IMR-90 (cell line): ENCODE measurements around the gene PSMB2. TPM values are rescaled to one million over a fixed set of nuclear protein-coding genes. Genes with fewer than 3 reads are reported as not detected.

Source experiments
- ATAC-seq: fragments of 200-7000 bp; cut with Tn5 transposase; 2 replicates; pipeline ENCODE4 v1.9.1; 2020; ENCODE audit warnings: low read depth, mild to moderate bottlenecking, moderate library complexity
- BruUV-seq: library from RNA; stranded (reverse); fragments of 400-500 nt; replicated peaks from 2 replicates; lab custom pipeline; 2021; lab: Mats Ljungman, UMichigan
- CTCF ChIA-PET: fragments of 300-600 bp; formaldehyde crosslinking; extraction: SDS; loops from one replicate; lab custom pipeline; 2021; ENCODE audit warnings: antibody characterized with exemption; lab: Yijun Ruan, JAX
- POLR2A ChIA-PET: fragments of 300-600 bp; sonication (Branson Sonifier 250); formaldehyde crosslinking; loops from one replicate; lab custom pipeline; 2022; ENCODE audit warnings: antibody characterized with exemption; ENCODE audit not compliant: unreplicated experiment; lab: Charles Lee
- DNase-seq: peaks from one replicate; pipeline ENCODE4 v3.0.0; 2013
- H2AFZ ChIP-seq: replicated peaks from 2 replicates; pipeline ENCODE3; 2013; ENCODE audit warnings: low read length, mild to moderate bottlenecking; ENCODE audit not compliant: poor library complexity
- H2AK5ac ChIP-seq: 2 replicates; pipeline ENCODE4 v1.6.1; 2013; ENCODE audit warnings: low read depth, low read length, inconsistent platforms
- H2AK9ac ChIP-seq: replicated peaks from 2 replicates; pipeline ENCODE3; 2013; ENCODE audit warnings: mild to moderate bottlenecking, low read depth, low read length, moderate library complexity; ENCODE audit not compliant: poor library complexity
- H2BK120ac ChIP-seq: 2 replicates; pipeline ENCODE4 v1.6.1; 2013; ENCODE audit warnings: low read depth, low read length, inconsistent platforms
- H2BK15ac ChIP-seq: 3 replicates; pipeline ENCODE4 v1.6.1; 2013; ENCODE audit warnings: low read depth, low read length, inconsistent platforms
- H2BK20ac ChIP-seq: 2 replicates; pipeline ENCODE4 v1.6.1; 2013; ENCODE audit warnings: low read depth, mild to moderate bottlenecking, inconsistent platforms, low read length, moderate library complexity
- H2BK5ac ChIP-seq: 2 replicates; pipeline ENCODE4 v1.6.1; 2013; ENCODE audit warnings: mild to moderate bottlenecking, low read depth, low read length, inconsistent platforms; ENCODE audit not compliant: poor library complexity, severe bottlenecking
- H3K14ac ChIP-seq: replicated peaks from 2 replicates; pipeline ENCODE4 v1.6.1; 2013; ENCODE audit warnings: low read depth, low read length, inconsistent platforms
- H3K18ac ChIP-seq: 2 replicates; pipeline ENCODE4 v1.6.1; 2013; ENCODE audit warnings: low read depth, low read length, control low read depth
- H3K23ac ChIP-seq: 2 replicates; pipeline ENCODE4 v1.6.1; 2013; ENCODE audit warnings: low read depth, low read length, inconsistent platforms
- H3K27ac ChIP-seq: 2 replicates; pipeline ENCODE4 v1.5.1; 2013; ENCODE audit warnings: mild to moderate bottlenecking, control low read depth, low read length; ENCODE audit not compliant: insufficient read depth
- H3K27me3 ChIP-seq: 2 replicates; pipeline ENCODE4 v1.6.1; 2013; ENCODE audit warnings: low read length; ENCODE audit not compliant: control insufficient read depth, insufficient read depth
- H3K36me3 ChIP-seq: 2 replicates; pipeline ENCODE4 v1.6.1; 2013; ENCODE audit warnings: low read length, mixed read lengths; ENCODE audit not compliant: control insufficient read depth, insufficient read depth
- H3K4ac ChIP-seq: 2 replicates; pipeline ENCODE4 v1.6.1; 2013; ENCODE audit warnings: low read depth, low read length, inconsistent platforms
- H3K4me1 ChIP-seq: 2 replicates; pipeline ENCODE4 v1.6.1; 2013; ENCODE audit warnings: low read length, mixed read lengths; ENCODE audit not compliant: control insufficient read depth, insufficient read depth
- H3K4me2 ChIP-seq: 2 replicates; pipeline ENCODE4 v1.6.1; 2013; ENCODE audit warnings: low read depth, mild to moderate bottlenecking, control low read depth, low read length, moderate library complexity
- H3K4me3 ChIP-seq: 2 replicates; pipeline ENCODE4 v1.5.1; 2013; ENCODE audit warnings: low read depth, mild to moderate bottlenecking, control low read depth, low read length, moderate library complexity; ENCODE audit not compliant: insufficient read depth
- H3K56ac ChIP-seq: 2 replicates; pipeline ENCODE4 v1.6.1; 2013; ENCODE audit warnings: low read length, inconsistent platforms; ENCODE audit not compliant: insufficient read depth; ENCODE audit errors: extremely low read depth
- H3K79me1 ChIP-seq, 2 experiments: 2 replicates each; pipeline ENCODE4 v1.6.1; 2013; ENCODE audit warnings: low read length in 2 of 2, inconsistent platforms in 1 of 2, low read depth in 1 of 2
- H3K9ac ChIP-seq: 2 replicates; pipeline ENCODE4 v1.6.1; 2013; ENCODE audit warnings: low read depth, low read length, control low read depth
- H3K9me1 ChIP-seq: 2 replicates; pipeline ENCODE4 v1.6.1; 2013; ENCODE audit warnings: low read length, inconsistent platforms; ENCODE audit not compliant: insufficient read depth
- H3K9me3 ChIP-seq: 2 replicates; pipeline ENCODE4 v1.6.1; 2013; ENCODE audit warnings: low read length; ENCODE audit not compliant: control insufficient read depth, insufficient read depth
- H4K20me1 ChIP-seq: 2 replicates; pipeline ENCODE4 v1.6.1; 2013; ENCODE audit warnings: low read length, inconsistent platforms; ENCODE audit not compliant: insufficient read depth
- H4K5ac ChIP-seq: 2 replicates; pipeline ENCODE4 v1.6.1; 2013; ENCODE audit warnings: mild to moderate bottlenecking, low read depth, low read length, control low read depth
- H4K8ac ChIP-seq, 2 experiments: 2 replicates each; pipeline ENCODE4 v1.6.1; 2013; ENCODE audit warnings: low read depth in 2 of 2, low read length in 2 of 2, control low read depth in 1 of 2, inconsistent platforms in 1 of 2
- H4K91ac ChIP-seq: 2 replicates; pipeline ENCODE4 v1.6.1; 2013; ENCODE audit warnings: low read depth, low read length, inconsistent platforms; ENCODE audit not compliant: insufficient read depth
- BHLHE40 ChIP-seq: fragments of 150-350 bp; IDR thresholded peaks from 2 replicates; pipeline ENCODE4 v1.6.1; 2016; ENCODE audit warnings: mild to moderate bottlenecking, low read depth, low read length
- CEBPB ChIP-seq: IDR thresholded peaks from 2 replicates; pipeline ENCODE4 v1.6.1; 2012; ENCODE audit warnings: low read depth, low read length, improper control_type of control experiment
- CHD1 ChIP-seq: IDR thresholded peaks from 2 replicates; pipeline ENCODE4 v1.6.1; 2012; ENCODE audit warnings: low read depth, low read length, improper control_type of control experiment
- CTCF ChIP-seq: conservative IDR thresholded peaks from 2 replicates; pipeline ENCODE4 v1.5.1; 2012; ENCODE audit warnings: mild to moderate bottlenecking, low read depth, low read length, improper control_type of control experiment
- ELK1 ChIP-seq: fragments of 150-350 bp; IDR thresholded peaks from 2 replicates; pipeline ENCODE4 v1.6.1; 2016; ENCODE audit warnings: low read depth, mild to moderate bottlenecking, low read length, moderate library complexity, borderline replicate concordance
- FOS ChIP-seq: fragments of 150-350 bp; IDR thresholded peaks from 2 replicates; pipeline ENCODE4 v1.6.1; 2016; ENCODE audit warnings: low read depth, low read length
- MAFK ChIP-seq: IDR thresholded peaks from 2 replicates; pipeline ENCODE4 v1.6.1; 2012; ENCODE audit warnings: low read depth, low read length, improper control_type of control experiment
- MAZ ChIP-seq: IDR thresholded peaks from 2 replicates; pipeline ENCODE4 v1.6.1; 2012; ENCODE audit warnings: low read depth, mild to moderate bottlenecking, low read length, improper control_type of control experiment, moderate library complexity, borderline replicate concordance
- MXI1 ChIP-seq: IDR thresholded peaks from 2 replicates; pipeline ENCODE4 v1.6.1; 2012; ENCODE audit warnings: low read depth, mild to moderate bottlenecking, low read length, moderate library complexity, borderline replicate concordance
- NFE2L2 ChIP-seq: fragments of 150-350 bp; IDR thresholded peaks from 2 replicates; pipeline ENCODE4 v1.6.1; 2016; ENCODE audit warnings: low read depth, mild to moderate bottlenecking, low read length
- POLR2A ChIP-seq: IDR thresholded peaks from 2 replicates; pipeline ENCODE4 v1.6.1; 2012; ENCODE audit warnings: mild to moderate bottlenecking, low read depth, low read length
- RAD21 ChIP-seq: IDR thresholded peaks from 2 replicates; pipeline ENCODE4 v1.6.1; 2012; ENCODE audit warnings: low read length, improper control_type of control experiment
- RCOR1 ChIP-seq: IDR thresholded peaks from 2 replicates; pipeline ENCODE4 v1.6.1; 2012; ENCODE audit warnings: mild to moderate bottlenecking, low read length, improper control_type of control experiment; ENCODE audit not compliant: insufficient replicate concordance
- RFX5 ChIP-seq: IDR thresholded peaks from 2 replicates; pipeline ENCODE4 v1.8.0; 2012; ENCODE audit warnings: low read depth, mild to moderate bottlenecking, low read length, moderate library complexity
- SMC3 ChIP-seq: fragments of 150-350 bp; IDR thresholded peaks from 2 replicates; pipeline ENCODE4 v1.6.1; 2016; ENCODE audit warnings: low read depth, mild to moderate bottlenecking, antibody characterized with exemption, low read length, moderate library complexity
- USF2 ChIP-seq: fragments of 150-350 bp; IDR thresholded peaks from 2 replicates; pipeline ENCODE4 v1.6.1; 2017; ENCODE audit warnings: mild to moderate bottlenecking, antibody characterized with exemption, low read length, low read depth
- WGBS, 2 experiments: methylation state at CpG; one replicate each; pipeline versions ENCODE4 v1.1.5 to v1.1.7; 2013; ENCODE audit warnings: missing lambda C conversion rate in 2 of 2; ENCODE audit not compliant: insufficient read length in 1 of 2; ENCODE audit errors: extremely low coverage in 2 of 2; 5-methylcytosine and 5-hydroxymethylcytosine counted together
- dilution Hi-C: fragments of 300-500 bp; cut with HindIII; formaldehyde crosslinking; loops from one replicate; pipeline ENCODE4 v1.14.3; 2018; ENCODE audit warnings: low sequenced_read_pairs; ENCODE audit not compliant: unreplicated experiment
- in situ Hi-C: fragments of 300-500 bp; cut with MboI; formaldehyde crosslinking; loops from 3 replicates; pipeline ENCODE4 v1.14.3; 2019; ENCODE audit warnings: low sequenced_read_pairs, inconsistent platforms, mixed read lengths
- intact Hi-C: fragments of 100-400 bp; cut with micrococcal nuclease; formaldehyde crosslinking; loops from 2 replicates; pipeline ENCODE4 v1.10.0; 2022
- polyA plus RNA-seq, 3 experiments: library from polyadenylated mRNA; depleted of rRNA; stranded (reverse); fragments of >200 nt; gene quantifications; 2 replicates each; pipeline ENCODE4 v1.2.3, GENCODE V29; 2012; ENCODE audit warnings: low replicate concordance in 1 of 3
- total RNA-seq: library from RNA; depleted of rRNA; stranded (reverse); fragments of >200 nt; gene quantifications from 2 replicates; pipeline ENCODE4 v1.2.3, GENCODE V29; 2012

PSMB2 gene
- total and polyA plus RNA-seq, 2 of the 4 experiments (the other 2 are of a cell fraction), result 23.8 to 86.2 TPM

- dilution Hi-C loops, result no loop called here
- CTCF ChIA-PET, result no interaction called here
These were observed 53.0 kb downstream of the PSMB2 start for GRCh38 chr1:35588197-35588910.

More at GRCh38 chr1:35588197-35588910, 53.0 kb downstream of the PSMB2 start:
- no peak overlapping the region for H3K9ac ChIP-seq
- H2AFZ ChIP-seq, result peak overlapping the region; percentile 13
- in situ Hi-C loops (no loop called here), intact Hi-C loops (no loop called here)
- no peak overlapping the region for H3K27ac ChIP-seq
- no peak overlapping the region for H4K8ac ChIP-seq
- H3K14ac ChIP-seq, result no peak overlapping the region
- 88% methylated on average over 3 of the region's 21 CpGs; no CpG with 5 or more reads in 1 of the 2 experiments for WGBS, 2 experiments
- no peak overlapping the region for H2AK5ac ChIP-seq
- no peak overlapping the region for H4K5ac ChIP-seq
- no peak overlapping the region for H3K4me2 ChIP-seq
- H4K91ac ChIP-seq, result no peak overlapping the region
- H3K4me1 ChIP-seq, result no peaks in the 10 kb centered on the region
- H3K56ac ChIP-seq, result no peak overlapping the region
- no peaks in the 10 kb centered on the region for H3K36me3 ChIP-seq
- H2AK9ac ChIP-seq, result peak overlapping the region; percentile 71
- H3K18ac ChIP-seq, result no peak overlapping the region
- DNase-seq (no peak), ATAC-seq (no peak)
- no TSS peak for BruUV-seq
- no peak overlapping the region for H3K4ac ChIP-seq
- no peak overlapping the region for H3K4me3 ChIP-seq
- H2BK15ac ChIP-seq, result no peak overlapping the region
- H3K9me1 ChIP-seq, result peaks cover 14% of the 10 kb centered on the region
- H2BK20ac ChIP-seq, result no peak overlapping the region
- POLR2A ChIA-PET, result no interaction called here
- H3K27me3 ChIP-seq, result no peaks in the 10 kb centered on the region
- H2BK5ac ChIP-seq, result no peak overlapping the region
- H4K20me1 ChIP-seq, result no peaks in the 10 kb centered on the region
- TF ChIP-seq RAD21 (no peak), CHD1 (no peak), NFE2L2 (no peak), CEBPB (no peak), BHLHE40 (no peak), MAFK (no peak), FOS (no peak), USF2 (no peak), ELK1 (no peak), MAZ (no peak), RFX5 (no peak), SMC3 (no peak), MXI1 (no peak), POLR2A (no peak), CTCF (no peak), RCOR1 (no peak)
- no peaks in the 10 kb centered on the region for H3K9me3 ChIP-seq
- H3K79me1 ChIP-seq, result no peaks in the 10 kb centered on the region
- no peak overlapping the region for H2BK120ac ChIP-seq
- H3K23ac ChIP-seq, result no peak overlapping the region
